Osteoblast (primary cell): ENCODE results near the gene AP4E1. TPM values are rescaled to one million over a fixed set of nuclear protein-coding genes. Genes with fewer than 3 reads are reported as not detected.

Experiments used
- DNase-seq: peaks from one replicate; pipeline ENCODE4 v3.0.0; 2011; ENCODE audit warnings: low spot score, mixed read lengths; ENCODE audit not compliant: insufficient read length; ENCODE audit errors: missing footprints
- H2AFZ ChIP-seq: 2 replicates; pipeline ENCODE4 v1.6.0; 2011; ENCODE audit warnings: mild to moderate bottlenecking, low read length
- H3K27ac ChIP-seq: 2 replicates; pipeline ENCODE4 v1.5.1; 2011; ENCODE audit warnings: mild to moderate bottlenecking, low read depth, low read length, moderate library complexity
- H3K27me3 ChIP-seq: 2 replicates; pipeline ENCODE4 v1.6.0; 2012; ENCODE audit warnings: mild to moderate bottlenecking, control low read depth, inconsistent platforms, low read length, moderate library complexity; ENCODE audit not compliant: insufficient read depth
- H3K36me3 ChIP-seq: 2 replicates; pipeline ENCODE4 v1.5.1; 2011; ENCODE audit warnings: mild to moderate bottlenecking, low read length, control low read depth, moderate library complexity; ENCODE audit not compliant: insufficient read depth
- H3K4me1 ChIP-seq: 2 replicates; pipeline ENCODE4 v1.5.1; 2011; ENCODE audit warnings: mild to moderate bottlenecking, low read length, control low read depth, moderate library complexity; ENCODE audit not compliant: insufficient read depth
- H3K4me2 ChIP-seq: 2 replicates; pipeline ENCODE4 v1.6.0; 2011; ENCODE audit warnings: mild to moderate bottlenecking, low read length; ENCODE audit not compliant: insufficient read depth
- H3K4me3 ChIP-seq: fragments of 200-600 bp; sonication (generic); 3 replicates; pipeline ENCODE4 v1.5.1; 2012; ENCODE audit warnings: mild to moderate bottlenecking, low read length, inconsistent platforms; ENCODE audit not compliant: insufficient read depth
- H3K79me2 ChIP-seq: 2 replicates; pipeline ENCODE4 v1.6.0; 2012; ENCODE audit warnings: mild to moderate bottlenecking, low read length, control low read depth, inconsistent platforms; ENCODE audit not compliant: insufficient read depth
- H3K9me3 ChIP-seq: 2 replicates; pipeline ENCODE4 v1.5.1; 2011; ENCODE audit warnings: low read depth, low read length, control low read depth
- H4K20me1 ChIP-seq: 2 replicates; pipeline ENCODE4 v1.6.0; 2012; ENCODE audit warnings: mild to moderate bottlenecking, low read length, control low read depth; ENCODE audit not compliant: insufficient read depth
- total RNA-seq: library from RNA; depleted of rRNA; stranded (reverse); fragments of >200 nt; gene quantifications from 2 replicates; pipeline ENCODE4 v1.2.3, GENCODE V29; 2012
- TF ChIP-seq, protein P1 (sequence below): IDR thresholded peaks from 2 replicates; pipeline ENCODE4 v1.5.1; 2011; ENCODE audit warnings: mild to moderate bottlenecking, low read depth, low read length, moderate library complexity; ENCODE audit errors: extremely low read depth

Gene AP4E1
- total RNA-seq, 1 donor: 19.2 TPM

- H3K9me3 ChIP-seq: no peaks in the 10 kb centered on the region
- H3K27ac ChIP-seq: no peak overlapping the region
- DNase-seq: no peak
- no peaks in the 10 kb centered on the region for H3K27me3 ChIP-seq
- no peaks in the 10 kb centered on the region for H3K4me1 ChIP-seq
- no peaks in the 10 kb centered on the region for H3K79me2 ChIP-seq
- H3K4me3 ChIP-seq: no peak overlapping the region
- H4K20me1 ChIP-seq: no peaks in the 10 kb centered on the region
- H2AFZ ChIP-seq: no peak overlapping the region
- TF ChIP-seq, protein P1, sequence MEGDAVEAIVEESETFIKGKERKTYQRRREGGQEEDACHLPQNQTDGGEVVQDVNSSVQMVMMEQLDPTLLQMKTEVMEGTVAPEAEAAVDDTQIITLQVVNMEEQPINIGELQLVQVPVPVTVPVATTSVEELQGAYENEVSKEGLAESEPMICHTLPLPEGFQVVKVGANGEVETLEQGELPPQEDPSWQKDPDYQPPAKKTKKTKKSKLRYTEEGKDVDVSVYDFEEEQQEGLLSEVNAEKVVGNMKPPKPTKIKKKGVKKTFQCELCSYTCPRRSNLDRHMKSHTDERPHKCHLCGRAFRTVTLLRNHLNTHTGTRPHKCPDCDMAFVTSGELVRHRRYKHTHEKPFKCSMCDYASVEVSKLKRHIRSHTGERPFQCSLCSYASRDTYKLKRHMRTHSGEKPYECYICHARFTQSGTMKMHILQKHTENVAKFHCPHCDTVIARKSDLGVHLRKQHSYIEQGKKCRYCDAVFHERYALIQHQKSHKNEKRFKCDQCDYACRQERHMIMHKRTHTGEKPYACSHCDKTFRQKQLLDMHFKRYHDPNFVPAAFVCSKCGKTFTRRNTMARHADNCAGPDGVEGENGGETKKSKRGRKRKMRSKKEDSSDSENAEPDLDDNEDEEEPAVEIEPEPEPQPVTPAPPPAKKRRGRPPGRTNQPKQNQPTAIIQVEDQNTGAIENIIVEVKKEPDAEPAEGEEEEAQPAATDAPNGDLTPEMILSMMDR: no peak
- H3K36me3 ChIP-seq: no peaks in the 10 kb centered on the region
- no peak overlapping the region for H3K4me2 ChIP-seq
Observed at GRCh38 chr15:51011212-51011611, 102.7 kb downstream of the AP4E1 start.

DNA sequence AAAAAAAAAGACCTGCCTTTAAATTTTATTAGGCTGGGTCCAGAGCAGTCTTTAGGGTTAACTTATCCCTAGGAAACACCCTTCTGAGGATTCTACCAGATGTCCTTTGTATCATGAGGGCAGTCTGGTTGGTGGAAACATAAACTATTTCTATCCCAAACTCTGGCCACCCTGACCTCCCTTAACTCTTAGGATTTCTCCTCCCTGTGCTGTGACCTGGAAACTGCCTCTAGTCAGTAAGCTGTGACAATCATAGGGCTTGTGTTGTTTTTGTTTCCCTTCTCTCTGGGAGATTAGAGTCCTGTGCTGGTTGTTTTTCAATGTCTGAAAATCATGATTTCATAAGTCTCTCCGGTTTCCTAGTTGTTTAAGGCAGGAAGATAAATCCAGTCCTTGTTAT lies 108.1 kb downstream of the AP4E1 start:
- Histone ChIP-seq H3K79me2 (no peaks in the 10 kb centered on the region), H3K9me3 (no peaks in the 10 kb centered on the region), H3K36me3 (no peaks in the 10 kb centered on the region), H3K27me3 (no peaks in the 10 kb centered on the region), H2AFZ (no peak overlapping the region), H3K4me1 (no peaks in the 10 kb centered on the region), H3K4me2 (no peak overlapping the region), H3K27ac (no peak overlapping the region), H3K4me3 (no peak overlapping the region), H4K20me1 (no peaks in the 10 kb centered on the region)
- DNase-seq: no peak
- TF ChIP-seq, protein P1: no peak

DNA sequence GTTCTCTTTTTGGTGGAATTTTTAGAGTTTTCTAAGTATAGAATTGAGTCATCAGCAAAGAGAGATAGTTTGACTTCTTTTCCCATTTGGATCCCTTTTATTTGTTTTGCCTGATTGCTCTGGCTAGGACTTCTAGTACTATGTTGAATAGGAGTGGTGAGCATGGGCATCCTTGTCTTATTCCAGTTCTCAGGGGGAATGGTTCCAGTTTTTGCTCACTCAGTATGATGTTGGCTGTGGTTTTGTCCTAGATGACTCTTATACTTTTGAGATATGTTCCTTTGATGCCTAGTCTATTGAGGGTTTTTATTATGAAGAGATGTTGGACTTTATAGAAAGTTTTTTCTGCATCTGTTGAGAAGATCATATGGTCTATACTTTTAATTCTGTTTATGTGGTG lies 113.7 kb downstream of the AP4E1 start:
- H3K9me3 ChIP-seq: no peaks in the 10 kb centered on the region
- no peak overlapping the region for H3K4me3 ChIP-seq
- H3K4me2 ChIP-seq: no peak overlapping the region
- H3K27ac ChIP-seq: no peak overlapping the region
- DNase-seq: no peak
- no peaks in the 10 kb centered on the region for H3K4me1 ChIP-seq
- no peaks in the 10 kb centered on the region for H3K36me3 ChIP-seq
- no peak overlapping the region for H2AFZ ChIP-seq
- H4K20me1 ChIP-seq: no peaks in the 10 kb centered on the region
- TF ChIP-seq, protein P1: no peak
- H3K27me3 ChIP-seq: no peaks in the 10 kb centered on the region
- H3K79me2 ChIP-seq: no peaks in the 10 kb centered on the region

GRCh38 chr15:51023499-51023898 lies 115.0 kb downstream of the AP4E1 start:
- Histone ChIP-seq H3K27ac (no peak overlapping the region), H3K27me3 (no peaks in the 10 kb centered on the region), H4K20me1 (no peaks in the 10 kb centered on the region), H2AFZ (no peak overlapping the region), H3K36me3 (no peaks in the 10 kb centered on the region), H3K9me3 (no peaks in the 10 kb centered on the region), H3K4me1 (no peaks in the 10 kb centered on the region), H3K4me3 (no peak overlapping the region), H3K4me2 (no peak overlapping the region), H3K79me2 (no peaks in the 10 kb centered on the region)
- TF ChIP-seq, protein P1: no peak
- no peak for DNase-seq
